Sigmoid colon (tissue), 4 donors: ENCODE results near the gene STK25.

ENCODE experiments used
- POLR2AphosphoS5 ChIP-seq, 4 donors: sonication (generic); formaldehyde crosslinking; IDR thresholded peaks; one replicate each; pipeline ENCODE4 v1.6.1; 2017; ENCODE audit warnings: antibody characterized with exemption in 4 of 4
- TF ChIP-seq, protein P1 (sequence below), 4 experiments: fragments of 450-650 bp in 3 of 4; fragments of 200-600 bp in 1 of 4; IDR thresholded peaks; one replicate each; pipeline ENCODE4 v1.5.1; 2016 to 2019; ENCODE audit warnings: antibody characterized with exemption in 4 of 4, mild to moderate bottlenecking in 3 of 4, moderate library complexity in 2 of 4

DNA sequence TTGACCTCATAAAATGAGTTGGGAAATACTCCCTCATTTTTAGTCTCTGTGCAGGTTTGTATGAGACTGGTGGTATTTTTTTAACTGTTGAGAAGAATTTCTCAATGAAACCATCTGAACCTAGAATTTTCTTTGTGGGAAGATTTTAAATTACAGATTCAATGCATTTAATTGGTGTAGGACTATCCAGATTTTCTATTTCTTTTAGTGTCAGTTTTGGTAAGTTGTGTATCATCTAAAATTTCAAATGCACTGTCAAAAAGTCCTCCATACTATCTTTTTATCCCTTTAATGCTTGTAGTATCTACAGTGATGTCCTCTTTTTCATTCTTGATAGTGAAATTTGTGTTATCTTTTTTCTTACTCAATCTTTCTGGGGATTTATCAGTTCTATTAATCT is 48.4 kb upstream of the STK25 start:
- TF ChIP-seq, protein P1, sequence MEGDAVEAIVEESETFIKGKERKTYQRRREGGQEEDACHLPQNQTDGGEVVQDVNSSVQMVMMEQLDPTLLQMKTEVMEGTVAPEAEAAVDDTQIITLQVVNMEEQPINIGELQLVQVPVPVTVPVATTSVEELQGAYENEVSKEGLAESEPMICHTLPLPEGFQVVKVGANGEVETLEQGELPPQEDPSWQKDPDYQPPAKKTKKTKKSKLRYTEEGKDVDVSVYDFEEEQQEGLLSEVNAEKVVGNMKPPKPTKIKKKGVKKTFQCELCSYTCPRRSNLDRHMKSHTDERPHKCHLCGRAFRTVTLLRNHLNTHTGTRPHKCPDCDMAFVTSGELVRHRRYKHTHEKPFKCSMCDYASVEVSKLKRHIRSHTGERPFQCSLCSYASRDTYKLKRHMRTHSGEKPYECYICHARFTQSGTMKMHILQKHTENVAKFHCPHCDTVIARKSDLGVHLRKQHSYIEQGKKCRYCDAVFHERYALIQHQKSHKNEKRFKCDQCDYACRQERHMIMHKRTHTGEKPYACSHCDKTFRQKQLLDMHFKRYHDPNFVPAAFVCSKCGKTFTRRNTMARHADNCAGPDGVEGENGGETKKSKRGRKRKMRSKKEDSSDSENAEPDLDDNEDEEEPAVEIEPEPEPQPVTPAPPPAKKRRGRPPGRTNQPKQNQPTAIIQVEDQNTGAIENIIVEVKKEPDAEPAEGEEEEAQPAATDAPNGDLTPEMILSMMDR (IDR thresholded peaks at IDR 0.05): no peak
- no peak for TF ChIP-seq POLR2AphosphoS5 (IDR thresholded peaks at IDR 0.05)
